ENCODE data around the gene LAX1. TPM values are rescaled to one million over a fixed set of nuclear protein-coding genes. Genes with fewer than 3 reads are reported as not detected.

Gene LAX1
- total RNA-seq, 4 donors from 2014 or later = 1.6 to 9.9 (median 2.7) TPM

- H3K27me3 ChIP-seq = no peaks in the 10 kb centered on the region
- H3K27ac ChIP-seq = no peak overlapping the region
- no peak for DNase-seq
- H3K36me3 ChIP-seq = peaks cover 0 to 34% (median 0%) of the 10 kb centered on the region in 3 donors
- H3K4me1 ChIP-seq = no peaks in the 10 kb centered on the region
- no peaks in the 10 kb centered on the region for H3K9me3 ChIP-seq
- no peak overlapping the region for H3K4me3 ChIP-seq
- TF ChIP-seq, protein P1, sequence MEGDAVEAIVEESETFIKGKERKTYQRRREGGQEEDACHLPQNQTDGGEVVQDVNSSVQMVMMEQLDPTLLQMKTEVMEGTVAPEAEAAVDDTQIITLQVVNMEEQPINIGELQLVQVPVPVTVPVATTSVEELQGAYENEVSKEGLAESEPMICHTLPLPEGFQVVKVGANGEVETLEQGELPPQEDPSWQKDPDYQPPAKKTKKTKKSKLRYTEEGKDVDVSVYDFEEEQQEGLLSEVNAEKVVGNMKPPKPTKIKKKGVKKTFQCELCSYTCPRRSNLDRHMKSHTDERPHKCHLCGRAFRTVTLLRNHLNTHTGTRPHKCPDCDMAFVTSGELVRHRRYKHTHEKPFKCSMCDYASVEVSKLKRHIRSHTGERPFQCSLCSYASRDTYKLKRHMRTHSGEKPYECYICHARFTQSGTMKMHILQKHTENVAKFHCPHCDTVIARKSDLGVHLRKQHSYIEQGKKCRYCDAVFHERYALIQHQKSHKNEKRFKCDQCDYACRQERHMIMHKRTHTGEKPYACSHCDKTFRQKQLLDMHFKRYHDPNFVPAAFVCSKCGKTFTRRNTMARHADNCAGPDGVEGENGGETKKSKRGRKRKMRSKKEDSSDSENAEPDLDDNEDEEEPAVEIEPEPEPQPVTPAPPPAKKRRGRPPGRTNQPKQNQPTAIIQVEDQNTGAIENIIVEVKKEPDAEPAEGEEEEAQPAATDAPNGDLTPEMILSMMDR (IDR thresholded peaks at IDR 0.05) = no peak
- TF ChIP-seq POLR2A (IDR thresholded peaks at IDR 0.05) = no peak
Observed at GRCh38 chr1:203733009-203733863, 31.7 kb upstream of the LAX1 start.

DNA sequence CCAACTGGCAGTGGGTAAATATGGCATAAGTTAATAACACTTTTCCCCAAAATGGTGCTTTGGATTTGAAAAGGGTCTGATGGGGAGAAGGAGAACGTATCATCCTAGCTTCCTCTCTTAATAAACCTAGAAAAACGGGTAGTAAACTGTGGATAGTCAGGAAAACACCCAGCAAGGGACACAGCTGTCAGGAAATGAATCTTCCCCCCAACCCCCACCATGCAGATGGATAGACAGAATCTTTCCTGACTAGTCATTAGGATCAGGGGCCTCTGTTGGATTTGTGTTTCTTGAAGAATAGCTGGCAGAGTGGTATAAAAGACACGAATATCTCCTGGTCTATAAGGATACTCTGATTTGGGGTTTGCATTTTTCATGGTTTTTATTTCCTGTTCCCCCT is 22.5 kb upstream of the LAX1 start:
- Histone ChIP-seq H3K4me3 (no peak overlapping the region), H3K4me1 (no peaks in the 10 kb centered on the region), H3K27ac (no peak overlapping the region), H3K9me3 (no peaks in the 10 kb centered on the region), H3K36me3 (peaks cover 0 to 11% (median 0%) of the 10 kb centered on the region in 3 donors), H3K27me3 (no peaks in the 10 kb centered on the region)
- no peak for TF ChIP-seq POLR2A (IDR thresholded peaks at IDR 0.05)
- TF ChIP-seq, protein P1 (IDR thresholded peaks at IDR 0.05) = no peak
- no peak for DNase-seq

DNA sequence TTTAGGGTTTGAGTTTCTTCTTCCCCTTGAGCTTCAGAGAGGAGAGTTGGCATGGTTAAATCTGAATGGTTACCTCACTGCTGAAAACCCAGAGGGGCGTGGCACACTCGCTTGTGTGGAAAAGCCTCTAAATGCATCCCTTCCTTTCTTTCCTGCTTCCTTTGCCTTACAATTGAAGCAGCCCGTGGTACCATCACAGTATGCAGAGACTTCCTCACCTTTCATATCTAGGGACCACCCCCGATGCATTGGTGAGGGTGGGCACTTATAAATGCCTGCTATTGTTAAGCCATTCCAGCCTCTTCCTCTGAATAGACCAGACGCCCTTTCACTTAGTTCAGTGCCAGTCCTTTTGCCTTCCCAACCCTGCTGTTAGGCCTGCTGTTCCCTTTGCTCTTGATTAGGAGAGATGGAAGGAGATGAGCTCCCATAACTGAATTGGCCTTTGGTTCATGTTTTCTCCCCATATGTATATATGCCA is 21.9 kb upstream of the LAX1 start:
- H3K36me3 ChIP-seq = peaks cover 0 to 10% (median 0%) of the 10 kb centered on the region in 3 donors
- TF ChIP-seq, protein P1 (IDR thresholded peaks at IDR 0.05) = no peak
- TF ChIP-seq POLR2A (IDR thresholded peaks at IDR 0.05) = no peak
- H3K27me3 ChIP-seq = no peaks in the 10 kb centered on the region
- no peaks in the 10 kb centered on the region for H3K9me3 ChIP-seq
- DNase-seq = no peak
- no peaks in the 10 kb centered on the region for H3K4me1 ChIP-seq
- no peak overlapping the region for H3K4me3 ChIP-seq
- no peak overlapping the region for H3K27ac ChIP-seq

- H3K4me1 ChIP-seq = no peaks in the 10 kb centered on the region
- H3K4me3 ChIP-seq = no peak overlapping the region
- peak overlapping the region in 3 of 4 donors; percentile 9 to 57 (median 34) for H3K27ac ChIP-seq
- H3K36me3 ChIP-seq = peaks cover 0 to 9% (median 0%) of the 10 kb centered on the region in 3 donors
- H3K27me3 ChIP-seq = no peaks in the 10 kb centered on the region
- no peaks in the 10 kb centered on the region for H3K9me3 ChIP-seq
- TF ChIP-seq, protein P1 (IDR thresholded peaks at IDR 0.05) = no peak
- TF ChIP-seq POLR2A (IDR thresholded peaks at IDR 0.05) = no peak
- peak in 2 of 3 donors; percentile 37 to 58 for DNase-seq
Observed at GRCh38 chr1:203744075-203744972, 20.7 kb upstream of the LAX1 start.

DNA sequence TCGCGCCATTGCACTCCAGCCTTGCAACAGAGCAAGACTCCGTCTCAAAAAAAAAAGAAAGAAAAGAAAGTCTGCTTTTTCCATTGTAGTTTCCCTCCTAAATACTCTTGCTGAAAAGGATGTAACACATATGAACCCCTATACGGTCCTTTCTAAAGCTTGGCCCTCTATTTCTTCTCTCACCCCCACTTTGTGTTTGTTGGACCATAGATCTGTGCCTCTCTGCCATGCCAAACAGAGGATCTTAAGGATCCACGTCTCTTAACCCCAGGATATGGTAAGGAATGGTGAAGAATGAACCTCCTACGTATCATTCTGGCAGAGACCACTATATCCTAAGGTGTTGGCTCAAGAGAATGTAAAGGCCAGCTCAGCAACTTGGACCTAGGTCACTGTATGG is 18.7 kb upstream of the LAX1 start:
- Histone ChIP-seq H3K9me3 (no peaks in the 10 kb centered on the region), H3K27ac (no peak overlapping the region), H3K4me1 (no peaks in the 10 kb centered on the region), H3K4me3 (no peak overlapping the region), H3K36me3 (no peaks in the 10 kb centered on the region), H3K27me3 (no peaks in the 10 kb centered on the region)
- no peak for DNase-seq
- TF ChIP-seq, protein P1 (IDR thresholded peaks at IDR 0.05) = no peak
- TF ChIP-seq POLR2A (IDR thresholded peaks at IDR 0.05) = no peak
